ENCODE results near the gene LSM14A. TPM values are rescaled to one million over a fixed set of nuclear protein-coding genes. Genes with fewer than 3 reads are reported as not detected.

LSM14A gene
- total and polyA plus RNA-seq, 2 of the 8 experiments (the other 6 are each of a cell fraction or from before 2014, with no cell fraction given) = 117 to 195 TPM

- TF ChIP-seq EP300 (IDR thresholded peaks at IDR 0.05; ENCODE audit: borderline replicate concordance in 1 of 2, low read depth in 2 of 2, low read length in 2 of 2) (no peak), HDAC6 (IDR thresholded peaks at IDR 0.05; ENCODE audit: low read depth, low read length) (no peak)
Observed at GRCh38 chr19:34254046-34254697, 81.9 kb downstream of the LSM14A start, which contains the start of gene GARRE1 (continued).
